WERI-Rb-1 (cell line): ENCODE data around the gene CFAP45.

Experiments used
- DNase-seq: peaks from one replicate; pipeline ENCODE4 v3.0.0-alpha.2; 2020
- H3K27ac ChIP-seq: fragments of 250-450 bp; sonication (Bioruptor Pico); 2 replicates; pipeline ENCODE4 v1.5.1; 2020; ENCODE audit warnings: mild to moderate bottlenecking, moderate library complexity
- H3K27me3 ChIP-seq: fragments of 250-450 bp; sonication (Bioruptor Pico); 2 replicates; pipeline ENCODE4 v1.5.1; 2021; ENCODE audit warnings: mild to moderate bottlenecking, low read depth, moderate library complexity; ENCODE audit not compliant: insufficient read depth, severe bottlenecking
- H3K36me3 ChIP-seq: fragments of 250-450 bp; sonication (Bioruptor Pico); 2 replicates; pipeline ENCODE4 v1.5.1; 2020; ENCODE audit warnings: mild to moderate bottlenecking, moderate library complexity
- H3K4me3 ChIP-seq: 2 replicates; pipeline ENCODE4 v1.5.1; 2011; ENCODE audit warnings: low read depth, mild to moderate bottlenecking, control low read depth, low read length
- H3K9me3 ChIP-seq: fragments of 250-450 bp; sonication (Bioruptor Pico); 2 replicates; pipeline ENCODE4 v1.5.1; 2021; ENCODE audit warnings: mild to moderate bottlenecking, moderate library complexity; ENCODE audit not compliant: severe bottlenecking
- TF ChIP-seq, protein P1 (sequence below): IDR thresholded peaks from 2 replicates; pipeline ENCODE4 v1.5.1; 2011; ENCODE audit warnings: low read depth, mild to moderate bottlenecking, control low read depth, inconsistent platforms, low read length

Gene CFAP45

DNA sequence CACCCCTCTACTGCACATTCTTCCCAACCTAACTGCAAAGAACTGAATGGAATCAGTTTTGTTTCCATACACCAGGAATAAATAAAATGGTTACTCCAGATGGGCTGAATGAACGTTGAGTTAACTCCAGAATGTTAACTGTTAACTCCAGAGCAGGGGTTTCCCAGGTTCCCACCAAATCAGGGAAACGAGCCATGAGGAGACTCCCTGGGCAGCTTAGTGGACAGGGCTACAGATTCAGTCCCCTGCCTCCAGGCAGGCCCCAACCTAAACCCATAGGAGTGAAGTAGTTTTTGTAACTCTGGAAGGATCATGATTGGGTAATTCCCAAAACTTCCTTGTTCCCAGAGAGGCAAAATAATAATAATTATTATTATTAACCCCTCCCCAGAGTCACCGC, 51.6 kb downstream of the CFAP45 start:
- no peak overlapping the region for H3K27ac ChIP-seq
- TF ChIP-seq, protein P1, sequence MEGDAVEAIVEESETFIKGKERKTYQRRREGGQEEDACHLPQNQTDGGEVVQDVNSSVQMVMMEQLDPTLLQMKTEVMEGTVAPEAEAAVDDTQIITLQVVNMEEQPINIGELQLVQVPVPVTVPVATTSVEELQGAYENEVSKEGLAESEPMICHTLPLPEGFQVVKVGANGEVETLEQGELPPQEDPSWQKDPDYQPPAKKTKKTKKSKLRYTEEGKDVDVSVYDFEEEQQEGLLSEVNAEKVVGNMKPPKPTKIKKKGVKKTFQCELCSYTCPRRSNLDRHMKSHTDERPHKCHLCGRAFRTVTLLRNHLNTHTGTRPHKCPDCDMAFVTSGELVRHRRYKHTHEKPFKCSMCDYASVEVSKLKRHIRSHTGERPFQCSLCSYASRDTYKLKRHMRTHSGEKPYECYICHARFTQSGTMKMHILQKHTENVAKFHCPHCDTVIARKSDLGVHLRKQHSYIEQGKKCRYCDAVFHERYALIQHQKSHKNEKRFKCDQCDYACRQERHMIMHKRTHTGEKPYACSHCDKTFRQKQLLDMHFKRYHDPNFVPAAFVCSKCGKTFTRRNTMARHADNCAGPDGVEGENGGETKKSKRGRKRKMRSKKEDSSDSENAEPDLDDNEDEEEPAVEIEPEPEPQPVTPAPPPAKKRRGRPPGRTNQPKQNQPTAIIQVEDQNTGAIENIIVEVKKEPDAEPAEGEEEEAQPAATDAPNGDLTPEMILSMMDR = no peak
- no peak for DNase-seq
- H3K27me3 ChIP-seq = peaks cover 93% of the 10 kb centered on the region
- no peaks in the 10 kb centered on the region for H3K36me3 ChIP-seq
- H3K4me3 ChIP-seq = no peak overlapping the region
- no peaks in the 10 kb centered on the region for H3K9me3 ChIP-seq

- Histone ChIP-seq H3K4me3 (no peak overlapping the region), H3K27ac (no peak overlapping the region), H3K27me3 (peaks cover 92% of the 10 kb centered on the region), H3K36me3 (no peaks in the 10 kb centered on the region), H3K9me3 (no peaks in the 10 kb centered on the region)
- DNase-seq = no peak
- TF ChIP-seq, protein P1 = no peak
Measured at GRCh38 chr1:159847231-159847630, 52.7 kb downstream of the CFAP45 start.

GRCh38 chr1:159845751-159846629, 54.0 kb downstream of the CFAP45 start:
- Histone ChIP-seq H3K36me3 (no peaks in the 10 kb centered on the region), H3K27ac (no peak overlapping the region), H3K27me3 (peaks cover 92% of the 10 kb centered on the region), H3K9me3 (no peaks in the 10 kb centered on the region), H3K4me3 (no peak overlapping the region)
- TF ChIP-seq, protein P1 = no peak
- DNase-seq = no peak

DNA sequence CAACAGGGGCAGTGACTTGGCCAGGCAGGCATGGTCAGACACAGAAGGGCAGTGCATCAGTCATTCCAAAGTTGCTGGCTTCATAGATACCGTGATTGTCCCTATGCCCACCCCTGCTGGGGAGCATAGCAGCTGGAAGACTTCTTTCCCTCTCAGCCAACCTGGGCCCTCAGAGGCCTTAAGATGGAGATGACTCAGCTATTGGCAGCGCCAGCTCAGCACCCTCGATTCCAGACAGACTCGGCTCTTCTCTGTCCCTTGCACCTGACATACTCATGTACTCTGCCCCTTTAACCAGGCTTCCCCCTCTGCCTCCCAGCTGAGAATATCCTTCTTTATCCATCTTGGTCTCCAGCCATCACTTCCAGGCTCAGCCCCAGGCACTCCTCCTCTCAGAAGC, 56.5 kb downstream of the CFAP45 start:
- Histone ChIP-seq H3K27ac (no peak overlapping the region), H3K27me3 (peaks cover 92% of the 10 kb centered on the region), H3K4me3 (no peak overlapping the region), H3K36me3 (no peaks in the 10 kb centered on the region), H3K9me3 (no peaks in the 10 kb centered on the region)
- TF ChIP-seq, protein P1 = no peak
- DNase-seq = no peak

GRCh38 chr1:159841749-159842148, 58.2 kb downstream of the CFAP45 start:
- H3K27ac ChIP-seq = no peak overlapping the region
- no peak for DNase-seq
- no peak overlapping the region for H3K4me3 ChIP-seq
- no peaks in the 10 kb centered on the region for H3K9me3 ChIP-seq
- peaks cover 92% of the 10 kb centered on the region for H3K27me3 ChIP-seq
- H3K36me3 ChIP-seq = no peaks in the 10 kb centered on the region
- TF ChIP-seq, protein P1 = no peak
